ENCODE measurements around the gene RAB3GAP1. TPM values are rescaled to one million over a fixed set of nuclear protein-coding genes. Genes with fewer than 3 reads are reported as not detected.

The RAB3GAP1 gene
- total RNA-seq, 1 experiment from 2014 or later: 35.4 TPM

GRCh38 chr2:135163901-135164300 lies 111.8 kb downstream of the RAB3GAP1 start:
- DNase-seq (ENCODE audit: low spot score): no peak

- DNase-seq (ENCODE audit: low spot score): no peak
Measured at GRCh38 chr2:135164431-135164830, 112.3 kb downstream of the RAB3GAP1 start.

GRCh38 chr2:135167273-135167672 lies 115.2 kb downstream of the RAB3GAP1 start:
- DNase-seq (ENCODE audit: low spot score): no peak

- DNase-seq (ENCODE audit: low spot score): no peak
Measured at GRCh38 chr2:135168204-135168856, 116.2 kb downstream of the RAB3GAP1 start.

- no peak for DNase-seq (ENCODE audit: low spot score)
Measured at GRCh38 chr2:135169900-135170753, 118.0 kb downstream of the RAB3GAP1 start.

- no peak for DNase-seq (ENCODE audit: low spot score)
Measured at GRCh38 chr2:135174049-135174809, 122.1 kb downstream of the RAB3GAP1 start.

- no peak for DNase-seq (ENCODE audit: low spot score)
Measured at GRCh38 chr2:135174810-135175093, 122.7 kb downstream of the RAB3GAP1 start.

- no peak for DNase-seq (ENCODE audit: low spot score)
Measured at GRCh38 chr2:135175177-135175576, 123.1 kb downstream of the RAB3GAP1 start.

GRCh38 chr2:135179689-135180088 lies 127.6 kb downstream of the RAB3GAP1 start:
- DNase-seq (ENCODE audit: low spot score): no peak

- no peak for DNase-seq (ENCODE audit: low spot score)
Measured at GRCh38 chr2:135182190-135182589, 130.1 kb downstream of the RAB3GAP1 start.

GRCh38 chr2:135182601-135183000 lies 130.5 kb downstream of the RAB3GAP1 start:
- DNase-seq (ENCODE audit: low spot score): no peak

- no peak for DNase-seq (ENCODE audit: low spot score)
Measured at GRCh38 chr2:135183822-135184221, 131.7 kb downstream of the RAB3GAP1 start.

GRCh38 chr2:135186054-135186453 lies 134.0 kb downstream of the RAB3GAP1 start:
- no peak for DNase-seq (ENCODE audit: low spot score)

GRCh38 chr2:135187270-135187669 lies 135.2 kb downstream of the RAB3GAP1 start:
- DNase-seq (ENCODE audit: low spot score): no peak

- no peak for DNase-seq (ENCODE audit: low spot score)
Measured at GRCh38 chr2:135189148-135189547, 137.1 kb downstream of the RAB3GAP1 start.

GRCh38 chr2:135190799-135191198 lies 138.7 kb downstream of the RAB3GAP1 start:
- DNase-seq (ENCODE audit: low spot score): no peak

GRCh38 chr2:135198481-135198880 lies 146.4 kb downstream of the RAB3GAP1 start:
- DNase-seq (ENCODE audit: low spot score): no peak

GRCh38 chr2:135202751-135203150 lies 150.7 kb downstream of the RAB3GAP1 start:
- DNase-seq (ENCODE audit: low spot score): no peak

- no peak for DNase-seq (ENCODE audit: low spot score)
Measured at GRCh38 chr2:135203944-135204343, 151.9 kb downstream of the RAB3GAP1 start.

GRCh38 chr2:135208016-135208415 lies 155.9 kb downstream of the RAB3GAP1 start:
- DNase-seq (ENCODE audit: low spot score): no peak

GRCh38 chr2:135212757-135213156 lies 160.7 kb downstream of the RAB3GAP1 start:
- DNase-seq (ENCODE audit: low spot score): no peak

- DNase-seq (ENCODE audit: low spot score): no peak
Measured at GRCh38 chr2:135218426-135218825, 166.3 kb downstream of the RAB3GAP1 start.

- DNase-seq (ENCODE audit: low spot score): no peak
Measured at GRCh38 chr2:135219226-135219625, 167.1 kb downstream of the RAB3GAP1 start.

All from H4 (cell line).